BE2C (cell line): ENCODE data around the gene CFAP100.

Experiments
- DNase-seq: peaks from one replicate; pipeline ENCODE4 v3.0.0-alpha.2; 2020
- H3K27me3 ChIP-seq: fragments of 250-450 bp; sonication (Bioruptor Pico); 2 replicates; pipeline ENCODE4 v1.5.1; 2020; ENCODE audit warnings: mild to moderate bottlenecking
- H3K36me3 ChIP-seq: fragments of 250-450 bp; sonication (Bioruptor Pico); 2 replicates; pipeline ENCODE4 v1.5.1; 2020; ENCODE audit warnings: mild to moderate bottlenecking
- H3K4me1 ChIP-seq: fragments of 250-450 bp; sonication (Bioruptor Pico); 2 replicates; pipeline ENCODE4 v1.5.1; 2020
- H3K4me3 ChIP-seq: 2 replicates; pipeline ENCODE4 v1.5.1; 2011; ENCODE audit warnings: low read depth, low read length
- H3K9me3 ChIP-seq: fragments of 250-450 bp; sonication (Bioruptor Pico); 2 replicates; pipeline ENCODE4 v1.5.1; 2020
- CTCF ChIP-seq: IDR thresholded peaks from 2 replicates; pipeline ENCODE4 v1.5.1; 2012; ENCODE audit warnings: mild to moderate bottlenecking, low read depth, low read length

The CFAP100 gene

DNA sequence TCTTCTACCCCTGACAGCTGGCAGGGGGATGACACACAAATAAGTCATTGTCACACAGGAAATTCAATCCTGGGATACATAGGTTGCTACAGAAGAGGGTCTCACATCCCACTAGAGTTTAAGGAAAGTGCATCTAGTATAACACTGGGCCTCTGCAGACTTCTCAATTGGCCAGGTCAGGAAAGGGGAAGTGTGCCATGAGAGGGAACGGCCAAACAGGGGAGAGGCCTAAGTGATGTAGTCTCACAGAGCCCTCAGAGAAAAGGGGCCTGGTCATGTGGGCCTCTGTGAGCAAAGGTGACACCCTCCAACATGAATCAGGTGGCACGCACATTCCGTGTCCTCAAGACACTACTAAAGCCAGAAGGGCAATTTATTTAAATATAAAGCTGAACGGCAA lies 69.8 kb downstream of the CFAP100 start:
- no peaks in the 10 kb centered on the region for H3K4me1 ChIP-seq
- no peaks in the 10 kb centered on the region for H3K27me3 ChIP-seq
- no peak for DNase-seq
- H3K9me3 ChIP-seq = no peaks in the 10 kb centered on the region
- H3K4me3 ChIP-seq = no peak overlapping the region
- peaks cover 71% of the 10 kb centered on the region for H3K36me3 ChIP-seq
- no peak for TF ChIP-seq CTCF

DNA sequence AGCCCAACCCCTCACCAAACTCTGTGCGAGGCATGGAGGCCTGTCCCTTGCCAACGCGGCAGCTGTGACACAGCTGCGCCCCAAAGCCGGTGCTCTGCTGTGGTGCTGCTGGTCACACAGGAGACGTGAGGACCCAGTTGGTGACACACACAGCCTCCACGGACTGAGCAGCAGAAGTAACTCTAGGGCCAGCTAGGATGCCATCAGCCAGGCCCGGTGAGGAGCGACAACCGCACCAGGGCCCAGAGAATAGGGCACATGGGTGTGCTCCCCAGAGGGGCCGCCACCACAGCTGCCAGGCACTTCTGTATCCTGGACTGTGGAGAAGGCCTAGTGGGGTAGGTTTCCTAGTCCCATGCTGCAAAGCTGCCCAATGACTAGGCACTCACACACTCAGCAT lies 70.3 kb downstream of the CFAP100 start:
- TF ChIP-seq CTCF = no peak
- H3K4me1 ChIP-seq = no peaks in the 10 kb centered on the region
- peak; percentile 1 for DNase-seq
- no peak overlapping the region for H3K4me3 ChIP-seq
- H3K27me3 ChIP-seq = no peaks in the 10 kb centered on the region
- no peaks in the 10 kb centered on the region for H3K9me3 ChIP-seq
- H3K36me3 ChIP-seq = peaks cover 71% of the 10 kb centered on the region

GRCh38 chr3:126465928-126466544 lies 71.3 kb downstream of the CFAP100 start:
- H3K4me3 ChIP-seq = no peak overlapping the region
- H3K36me3 ChIP-seq = peaks cover 73% of the 10 kb centered on the region
- no peaks in the 10 kb centered on the region for H3K27me3 ChIP-seq
- DNase-seq = peak; percentile 4
- H3K4me1 ChIP-seq = no peaks in the 10 kb centered on the region
- no peak for TF ChIP-seq CTCF
- H3K9me3 ChIP-seq = no peaks in the 10 kb centered on the region

- no peak for TF ChIP-seq CTCF
- Histone ChIP-seq H3K27me3 (no peaks in the 10 kb centered on the region), H3K4me3 (no peak overlapping the region), H3K36me3 (peaks cover 64% of the 10 kb centered on the region), H3K9me3 (no peaks in the 10 kb centered on the region), H3K4me1 (0 out of 2 replicates have a peak, but pooled peaks cover under 1% of the 10 kb centered on the region)
- DNase-seq = no peak
Observed at GRCh38 chr3:126466886-126467610, 72.3 kb downstream of the CFAP100 start.

DNA sequence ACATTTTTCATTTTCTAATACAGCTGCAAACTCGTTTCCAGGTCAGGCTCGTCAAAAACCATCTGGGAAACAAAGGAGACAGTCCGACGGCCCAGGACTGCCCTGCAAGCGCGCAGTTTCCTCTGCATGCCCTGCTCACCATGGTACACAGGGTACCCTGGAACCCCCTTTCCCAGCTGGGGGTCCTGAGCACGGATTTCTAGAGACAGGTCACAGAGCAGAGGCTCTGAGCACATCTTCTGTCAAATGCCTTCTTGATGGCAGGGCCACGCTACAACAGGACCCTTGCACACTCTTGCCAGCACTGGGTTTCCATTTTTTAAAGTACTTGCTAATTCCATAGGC lies 72.9 kb downstream of the CFAP100 start:
- no peak for TF ChIP-seq CTCF
- Histone ChIP-seq H3K9me3 (no peaks in the 10 kb centered on the region), H3K27me3 (no peaks in the 10 kb centered on the region), H3K36me3 (peaks cover 59% of the 10 kb centered on the region), H3K4me3 (no peak overlapping the region), H3K4me1 (peaks cover 6% of the 10 kb centered on the region)
- DNase-seq = no peak
